HepG2 (cell line): ENCODE measurements around the gene KANK3. TPM values are rescaled to one million over a fixed set of nuclear protein-coding genes. Genes with fewer than 3 reads are reported as not detected.

ENCODE experiments used
- ATM ChIP-seq: fragments of 450-650 bp; IDR thresholded peaks from 2 replicates; pipeline ENCODE4 v1.7.1; 2017; ENCODE audit warnings: mild to moderate bottlenecking, borderline replicate concordance
- CBX1 ChIP-seq: IDR thresholded peaks from one replicate; pipeline ENCODE4 v1.6.1; 2016; ENCODE audit warnings: antibody characterized with exemption, low read depth
- CREB1 ChIP-seq, 2 experiments: fragments of 450-650 bp in 1 of 2; IDR thresholded peaks; 2 replicates each; pipeline ENCODE4 v1.6.1; 2016 to 2017; ENCODE audit warnings: control low read depth in 1 of 2, mild to moderate bottlenecking in 1 of 2, missing compliant biosample characterization in 1 of 2, missing genetic modification characterization in 1 of 2
- GFI1 ChIP-seq: sonication (generic); formaldehyde crosslinking; IDR thresholded peaks from 2 replicates; pipeline ENCODE4 v1.5.0; 2020; ENCODE audit warnings: missing genetic modification reagents, mild to moderate bottlenecking, borderline replicate concordance
- HNRNPUL1 ChIP-seq: fragments of 200-400 bp; formaldehyde crosslinking; IDR thresholded peaks from 2 replicates; pipeline ENCODE4 v1.6.1; 2017; ENCODE audit warnings: low read depth, mild to moderate bottlenecking, low read length, moderate library complexity
- IKZF4 ChIP-seq: sonication (generic); formaldehyde crosslinking; IDR thresholded peaks from 2 replicates; pipeline ENCODE4 v1.5.1; 2020; ENCODE audit warnings: borderline replicate concordance, mild to moderate bottlenecking, low read depth, missing genetic modification reagents; ENCODE audit errors: not compliant biosample characterization
- ISL2 ChIP-seq: sonication (generic); formaldehyde crosslinking; IDR thresholded peaks from 2 replicates; pipeline ENCODE4 v1.5.0; 2020; ENCODE audit warnings: missing genetic modification reagents
- MAF1 ChIP-seq: sonication (generic); formaldehyde crosslinking; IDR thresholded peaks from 2 replicates; pipeline ENCODE4 v1.5.0; 2020; ENCODE audit warnings: missing genetic modification reagents, borderline replicate concordance
- MAX ChIP-seq: IDR thresholded peaks from 2 replicates; pipeline ENCODE4 v1.6.1; 2012; ENCODE audit warnings: inconsistent platforms
- MYC ChIP-seq: sonication (generic); formaldehyde crosslinking; IDR thresholded peaks from 2 replicates; pipeline ENCODE4 v1.9.0; 2021; ENCODE audit warnings: missing genetic modification reagents, borderline replicate concordance
- PHF5A ChIP-seq: IDR thresholded peaks from one replicate; pipeline ENCODE4 v1.6.1; 2018; ENCODE audit warnings: low read depth, missing genetic modification reagents; ENCODE audit not compliant: unreplicated experiment
- PPARG ChIP-seq: conservative IDR thresholded peaks from 2 replicates; pipeline ENCODE4 v1.6.1; 2016; ENCODE audit warnings: missing biosample characterization, missing genetic modification reagents
- RAD21 ChIP-seq: fragments of 450-650 bp; formaldehyde crosslinking; IDR thresholded peaks from 2 replicates; pipeline ENCODE4 v1.5.0; 2020; ENCODE audit warnings: mild to moderate bottlenecking
- REPIN1 ChIP-seq: sonication (generic); formaldehyde crosslinking; IDR thresholded peaks from 2 replicates; pipeline ENCODE4 v1.8.0; 2022; ENCODE audit warnings: missing genetic modification reagents, low read depth, mild to moderate bottlenecking, borderline replicate concordance
- ZFP36L1 ChIP-seq: sonication (generic); formaldehyde crosslinking; IDR thresholded peaks from 2 replicates; pipeline ENCODE4 v1.8.0; 2022; ENCODE audit warnings: mild to moderate bottlenecking, missing genetic modification reagents, moderate library complexity
- ZFP82 ChIP-seq: sonication (generic); formaldehyde crosslinking; IDR thresholded peaks from 2 replicates; pipeline ENCODE4 v1.5.1; 2020; ENCODE audit warnings: mild to moderate bottlenecking, missing genetic modification reagents, borderline replicate concordance
- ZKSCAN1 ChIP-seq: fragments of 150-350 bp; IDR thresholded peaks from 2 replicates; pipeline ENCODE4 v1.6.1; 2014; ENCODE audit warnings: low read length
- ZNF224 ChIP-seq: sonication (generic); formaldehyde crosslinking; IDR thresholded peaks from 2 replicates; pipeline ENCODE4 v1.5.0; 2020; ENCODE audit warnings: mild to moderate bottlenecking, missing genetic modification reagents
- ZNF329 ChIP-seq: sonication (generic); formaldehyde crosslinking; IDR thresholded peaks from 2 replicates; pipeline ENCODE4 v1.9.0; 2021; ENCODE audit warnings: low read depth, mild to moderate bottlenecking, missing genetic modification reagents
- ZNF660 ChIP-seq: sonication (generic); formaldehyde crosslinking; IDR thresholded peaks from 2 replicates; pipeline ENCODE4 v1.5.1; 2020; ENCODE audit warnings: mild to moderate bottlenecking, low read depth, missing genetic modification reagents, borderline replicate concordance
- ZNF816 ChIP-seq: sonication (generic); formaldehyde crosslinking; IDR thresholded peaks from 2 replicates; pipeline ENCODE4 v1.8.0; 2022; ENCODE audit warnings: missing genetic modification reagents, mild to moderate bottlenecking, borderline replicate concordance
- ZNF891 ChIP-seq: sonication (generic); formaldehyde crosslinking; IDR thresholded peaks from 2 replicates; pipeline ENCODE4 v1.5.0; 2020; ENCODE audit warnings: mild to moderate bottlenecking, missing genetic modification reagents
- polyA plus RNA-seq, 8 experiments: library from polyadenylated mRNA; depleted of rRNA in 3 of 8; stranded (reverse) in 7 of 8; unstranded in 1 of 8; fragments of >200 nt; fragmentation: Illumina TruSeq in 4 of 8; extraction: Trizol in 4 of 8; gene quantifications; 2 replicates each; pipeline versions ENCODE4 v1.2.1 to v1.2.3, GENCODE V29; 2011 to 2016; ENCODE audit warnings: low read depth in 4 of 8, missing spikeins in 1 of 8, mixed read lengths in 1 of 8; ENCODE audit not compliant: insufficient read depth in 1 of 8
- total RNA-seq, 5 experiments: library from RNA; depleted of rRNA; stranded (reverse); fragments of >200 nt; fragmentation: Illumina TruSeq; extraction: Trizol; gene quantifications; 2 replicates each; pipeline ENCODE4 v1.2.3, GENCODE V29; 2016; ENCODE audit warnings: low read depth in 1 of 5
- TF ChIP-seq, protein P1 (sequence below): sonication (generic); formaldehyde crosslinking; IDR thresholded peaks from 2 replicates; pipeline ENCODE4 v1.4.0; 2020; ENCODE audit warnings: missing genetic modification reagents, borderline replicate concordance
- TF ChIP-seq, protein P2 (sequence below): sonication (generic); formaldehyde crosslinking; IDR thresholded peaks from 2 replicates; pipeline ENCODE4 v1.8.1; 2023; ENCODE audit warnings: mild to moderate bottlenecking, moderate library complexity, missing genetic modification reagents
- TF ChIP-seq, protein P3 (sequence below): sonication (generic); formaldehyde crosslinking; IDR thresholded peaks from 2 replicates; pipeline ENCODE4 v1.4.0; 2020; ENCODE audit warnings: missing genetic modification reagents

The KANK3 gene
- total and polyA plus RNA-seq, 2 of the 13 experiments (the other 11 are each of a cell fraction or from before 2014, with no cell fraction given): 0.15 to 0.20 TPM

- TF ChIP-seq CBX1 (peak; percentile 55), ISL2 (peak; percentile 92), PPARG (CRISPR knock-in tag) (peak; percentile 89), ZNF660 (CRISPR knock-in tag) (no peak), ATM (no peak), ZKSCAN1 (peak; percentile 20; the same call in 1 of the 2 replicates), ZNF224 (0 out of 2 replicates have a peak, but pooled peaks have one; percentile 56), ZFP36L1 (CRISPR knock-in tag) (peak; percentile 85; the same call in 1 of the 2 replicates), CREB1 (IDR thresholded peaks at IDR 0.05) (no peak), CREB1 (CRISPR knock-in tag; IDR thresholded peaks at IDR 0.05) (peak; percentile 72), ZNF329 (CRISPR knock-in tag) (peak; percentile 75; the same call in 1 of the 2 replicates), IKZF4 (CRISPR knock-in tag) (no peak), REPIN1 (CRISPR knock-in tag) (peak; percentile 23; the same call in 1 of the 2 replicates), ZNF891 (peak; percentile 79), HNRNPUL1 (no peak), MYC (peak; percentile 55; the same call in 1 of the 2 replicates), PHF5A (CRISPR knock-in tag) (peak; percentile 92), ZNF816 (peak; percentile 85; the same call in 1 of the 2 replicates), GFI1 (peak; percentile 88), MAF1 (CRISPR knock-in tag) (no peak), MAX (peak; percentile 76), RAD21 (CRISPR knock-in tag) (peak; percentile 94), ZFP82 (CRISPR knock-in tag) (peak; percentile 85; the same call in 1 of the 2 replicates)
- TF ChIP-seq, protein P1, sequence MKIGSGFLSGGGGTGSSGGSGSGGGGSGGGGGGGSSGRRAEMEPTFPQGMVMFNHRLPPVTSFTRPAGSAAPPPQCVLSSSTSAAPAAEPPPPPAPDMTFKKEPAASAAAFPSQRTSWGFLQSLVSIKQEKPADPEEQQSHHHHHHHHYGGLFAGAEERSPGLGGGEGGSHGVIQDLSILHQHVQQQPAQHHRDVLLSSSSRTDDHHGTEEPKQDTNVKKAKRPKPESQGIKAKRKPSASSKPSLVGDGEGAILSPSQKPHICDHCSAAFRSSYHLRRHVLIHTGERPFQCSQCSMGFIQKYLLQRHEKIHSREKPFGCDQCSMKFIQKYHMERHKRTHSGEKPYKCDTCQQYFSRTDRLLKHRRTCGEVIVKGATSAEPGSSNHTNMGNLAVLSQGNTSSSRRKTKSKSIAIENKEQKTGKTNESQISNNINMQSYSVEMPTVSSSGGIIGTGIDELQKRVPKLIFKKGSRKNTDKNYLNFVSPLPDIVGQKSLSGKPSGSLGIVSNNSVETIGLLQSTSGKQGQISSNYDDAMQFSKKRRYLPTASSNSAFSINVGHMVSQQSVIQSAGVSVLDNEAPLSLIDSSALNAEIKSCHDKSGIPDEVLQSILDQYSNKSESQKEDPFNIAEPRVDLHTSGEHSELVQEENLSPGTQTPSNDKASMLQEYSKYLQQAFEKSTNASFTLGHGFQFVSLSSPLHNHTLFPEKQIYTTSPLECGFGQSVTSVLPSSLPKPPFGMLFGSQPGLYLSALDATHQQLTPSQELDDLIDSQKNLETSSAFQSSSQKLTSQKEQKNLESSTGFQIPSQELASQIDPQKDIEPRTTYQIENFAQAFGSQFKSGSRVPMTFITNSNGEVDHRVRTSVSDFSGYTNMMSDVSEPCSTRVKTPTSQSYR: peak; percentile 19; the same call in 1 of the 2 replicates
- TF ChIP-seq, protein P2, sequence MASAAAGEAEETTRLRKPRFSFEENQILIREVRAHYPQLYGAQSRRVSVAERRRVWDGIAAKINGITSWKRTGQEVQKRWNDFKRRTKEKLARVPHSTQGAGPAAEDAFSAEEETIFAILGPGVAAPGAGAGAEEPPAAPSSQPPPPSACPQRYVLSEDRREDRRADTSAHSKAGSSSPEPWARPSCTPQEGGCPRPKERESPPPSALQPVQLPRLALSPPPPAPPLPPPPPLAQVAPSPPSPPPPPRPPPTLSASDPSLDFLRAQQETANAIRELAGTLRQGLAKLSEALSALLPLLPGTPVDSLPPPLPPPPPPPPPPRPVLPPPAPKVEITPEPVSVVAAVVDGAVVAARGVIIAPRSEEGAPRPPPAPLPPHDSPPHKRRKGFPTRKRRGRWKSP (CRISPR knock-in tag): peak; percentile 68; the same call in 1 of the 2 replicates
- TF ChIP-seq, protein P3, sequence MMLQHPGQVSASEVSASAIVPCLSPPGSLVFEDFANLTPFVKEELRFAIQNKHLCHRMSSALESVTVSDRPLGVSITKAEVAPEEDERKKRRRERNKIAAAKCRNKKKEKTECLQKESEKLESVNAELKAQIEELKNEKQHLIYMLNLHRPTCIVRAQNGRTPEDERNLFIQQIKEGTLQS (CRISPR knock-in tag): peak; percentile 19; the same call in 1 of the 2 replicates
Observed at GRCh38 chr19:8373867-8374813, 31.1 kb upstream of the KANK3 start (continued).
